VCaP (cell line): ENCODE results near the gene ALDH1A1.

Experiments used
- H3K27ac ChIP-seq: fragments of 450-650 bp; 2 replicates; pipeline ENCODE4 v1.5.1; 2017
- CTCF ChIP-seq: fragments of 450-650 bp; conservative IDR thresholded peaks from 2 replicates; pipeline ENCODE4 v1.5.1; 2017; ENCODE audit warnings: mild to moderate bottlenecking, moderate library complexity

The ALDH1A1 gene

GRCh38 chr9:72907421-72907820 lies 45.4 kb downstream of the ALDH1A1 start:
- no peak overlapping the region; the same call in 1 of the 2 replicates for H3K27ac ChIP-seq
- TF ChIP-seq CTCF = no peak

- no peak overlapping the region; the same call in 1 of the 2 replicates for H3K27ac ChIP-seq
- no peak for TF ChIP-seq CTCF
Measured at GRCh38 chr9:72906810-72907209, 46.0 kb downstream of the ALDH1A1 start.

GRCh38 chr9:72905514-72906480 lies 47.1 kb downstream of the ALDH1A1 start:
- no peak for TF ChIP-seq CTCF

GRCh38 chr9:72904267-72905093 lies 48.4 kb downstream of the ALDH1A1 start:
- no peak overlapping the region for H3K27ac ChIP-seq
- TF ChIP-seq CTCF = no peak

More at GRCh38 chr9:72905514-72906480, 47.1 kb downstream of the ALDH1A1 start:
- no peak overlapping the region for H3K27ac ChIP-seq

DNA sequence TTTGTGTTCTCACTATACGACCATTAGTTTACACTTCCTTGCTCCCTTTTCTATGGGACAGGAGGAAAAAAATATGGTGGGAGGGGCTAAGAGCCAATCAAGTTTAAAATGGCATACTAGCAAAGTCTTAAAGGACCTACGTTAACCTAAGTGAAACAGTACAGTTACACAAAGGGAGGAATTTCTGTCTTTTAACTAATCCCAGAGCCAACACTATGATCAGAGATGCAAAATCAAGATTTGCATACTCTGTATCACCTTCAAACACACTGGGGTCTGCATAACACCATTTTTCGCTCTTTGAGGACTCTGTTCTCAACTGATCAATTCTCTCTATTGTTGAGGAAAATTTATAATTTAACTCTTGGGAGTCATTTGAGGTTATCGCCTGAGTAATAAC lies 49.8 kb downstream of the ALDH1A1 start:
- no peak overlapping the region for H3K27ac ChIP-seq
- no peak for TF ChIP-seq CTCF

GRCh38 chr9:72902268-72902667 lies 50.6 kb downstream of the ALDH1A1 start:
- no peak for TF ChIP-seq CTCF
- no peak overlapping the region for H3K27ac ChIP-seq
